NOMO-1 treated with dmso at 0.1 percent for 144 hours (cell line): Measurements from ENCODE around the gene COPA.

Source experiments
- DNase-seq: peaks from one replicate; lab custom pipeline; 2025; ENCODE audit not compliant: unreplicated experiment; lab: John Stamatoyannopoulos, UW

COPA gene

GRCh38 chr1:160271025-160271424, 72.0 kb downstream of the COPA start:
- no peak for DNase-seq

- DNase-seq = no peak
These were observed 75.6 kb downstream of the COPA start for GRCh38 chr1:160267284-160267991.

DNA sequence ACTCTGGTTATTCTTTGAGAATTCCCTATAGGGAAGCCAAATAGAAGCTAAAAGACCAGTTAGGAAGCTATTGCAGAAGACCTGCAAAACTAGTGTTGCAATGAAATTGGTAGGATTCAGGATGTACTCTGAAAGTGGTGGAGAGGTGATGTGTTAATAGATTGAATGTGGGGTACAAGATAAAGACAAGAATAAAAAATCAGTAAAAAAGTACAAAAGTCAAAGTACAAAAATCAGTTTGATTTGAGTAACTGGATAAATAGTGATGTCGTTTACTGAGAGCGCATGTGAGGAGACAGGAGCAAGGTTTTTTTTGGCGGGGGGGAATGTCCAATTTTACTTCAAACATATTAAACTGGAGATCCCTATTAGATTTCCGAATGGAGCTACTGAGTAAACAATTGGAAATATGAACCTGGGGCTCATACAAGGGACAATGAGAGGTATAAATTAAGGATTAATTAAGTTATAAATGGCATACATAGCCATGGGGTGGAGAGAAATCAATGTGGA, 78.2 kb downstream of the COPA start:
- no peak for DNase-seq

GRCh38 chr1:160261893-160262794, 80.9 kb downstream of the COPA start, which contains the start of gene DCAF8:
TSS of gene DCAF8 (minus strand) at chr1:160262549. CDS start at chr1:160244008, 18,541 bp downstream.
- peak; percentile 98 for DNase-seq

DNA sequence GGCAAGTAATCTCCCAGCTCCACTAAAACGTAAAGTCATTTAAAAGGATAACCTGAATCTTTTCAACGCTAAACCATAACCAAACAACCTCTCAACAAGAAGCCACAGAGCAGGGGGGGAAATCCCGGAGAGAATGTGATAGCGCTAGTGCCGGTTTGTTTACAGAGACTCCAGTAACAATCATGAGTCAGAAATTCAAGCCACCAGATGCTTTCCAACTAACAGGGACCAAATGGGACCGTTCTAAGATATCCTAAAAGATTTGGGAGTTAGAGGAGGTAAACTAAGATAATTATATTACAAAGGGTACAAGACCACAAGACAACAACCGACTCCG, 81.5 kb downstream of the COPA start:
- no peak for DNase-seq

DNA sequence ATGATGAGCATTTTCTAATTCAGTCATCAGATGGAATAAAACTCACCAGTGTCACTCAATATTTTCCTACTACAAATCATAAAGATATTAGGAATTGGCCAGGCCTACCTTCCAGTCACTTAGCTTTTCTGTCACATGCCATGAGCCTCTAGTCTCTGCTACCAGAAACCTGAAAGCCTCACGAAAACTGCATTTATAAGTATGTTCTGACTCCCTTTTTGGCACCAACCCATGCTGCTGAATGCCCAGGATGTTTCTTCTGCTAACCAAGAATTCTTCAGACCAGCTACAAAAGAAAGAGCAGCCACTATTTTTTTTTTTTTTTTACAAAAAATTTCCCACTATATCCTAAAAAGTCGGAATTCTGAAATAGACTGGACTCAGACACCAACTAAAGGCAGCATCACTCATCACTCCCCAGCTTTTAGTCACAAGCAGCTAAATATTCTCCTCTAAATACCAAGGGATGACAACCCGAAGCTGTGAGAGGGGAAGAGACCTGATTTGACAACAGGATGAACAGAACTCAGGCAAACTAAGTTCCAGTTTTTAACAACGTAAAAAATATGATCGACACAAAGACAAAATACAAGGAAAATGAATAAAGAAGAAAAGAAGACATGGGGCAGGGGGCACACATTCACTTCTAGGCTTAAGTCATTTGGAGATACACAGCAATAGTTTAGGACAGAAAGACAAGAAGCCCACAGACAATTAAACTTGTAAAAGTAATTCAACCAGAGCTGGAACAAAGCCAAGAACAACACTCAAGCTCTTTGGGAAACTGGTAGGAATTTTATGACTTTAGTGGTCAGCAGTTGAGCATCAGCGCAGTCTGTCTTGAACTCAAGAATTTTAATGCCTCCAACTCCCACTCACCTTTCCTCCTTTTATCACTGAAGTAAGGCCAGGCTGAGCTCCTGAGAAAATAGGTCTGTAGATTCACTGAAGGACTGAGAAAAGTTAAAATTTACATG, 82.4 kb downstream of the COPA start:
- no peak for DNase-seq

DNA sequence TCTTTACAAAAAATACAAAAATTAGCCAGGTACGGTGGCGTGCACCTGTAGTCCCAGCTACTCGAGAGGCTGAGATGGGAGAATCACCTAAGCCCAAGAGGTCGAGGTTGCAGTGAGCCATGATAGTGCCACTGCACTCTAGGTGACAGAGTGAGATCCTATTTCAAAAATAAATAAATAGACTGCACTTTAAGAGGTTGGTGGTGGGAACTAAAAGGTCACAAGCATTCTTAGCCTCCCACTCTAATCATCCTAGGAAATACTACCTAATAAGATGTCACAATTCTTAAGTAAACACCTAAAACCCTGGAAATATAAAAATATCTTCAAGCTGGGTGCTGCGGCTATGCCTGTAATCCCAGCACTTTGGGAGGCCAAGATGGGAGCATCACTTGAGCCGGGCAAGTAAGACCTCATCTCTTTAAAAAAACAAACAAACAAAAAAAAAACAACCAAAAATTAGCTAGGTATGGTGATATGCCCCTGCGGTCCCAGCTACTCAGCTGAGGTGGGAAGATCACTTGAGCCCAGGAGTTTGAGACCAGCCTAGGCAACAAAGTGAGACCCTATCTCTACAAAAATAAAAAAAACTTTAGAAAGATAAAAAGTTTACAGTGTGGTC, 84.8 kb downstream of the COPA start:
- no peak for DNase-seq

- no peak for DNase-seq
These were observed 85.5 kb downstream of the COPA start for GRCh38 chr1:160257411-160258015.

GRCh38 chr1:160256396-160257046, 86.5 kb downstream of the COPA start:
- no peak for DNase-seq

GRCh38 chr1:160255781-160256300, 87.2 kb downstream of the COPA start:
- no peak for DNase-seq

DNA sequence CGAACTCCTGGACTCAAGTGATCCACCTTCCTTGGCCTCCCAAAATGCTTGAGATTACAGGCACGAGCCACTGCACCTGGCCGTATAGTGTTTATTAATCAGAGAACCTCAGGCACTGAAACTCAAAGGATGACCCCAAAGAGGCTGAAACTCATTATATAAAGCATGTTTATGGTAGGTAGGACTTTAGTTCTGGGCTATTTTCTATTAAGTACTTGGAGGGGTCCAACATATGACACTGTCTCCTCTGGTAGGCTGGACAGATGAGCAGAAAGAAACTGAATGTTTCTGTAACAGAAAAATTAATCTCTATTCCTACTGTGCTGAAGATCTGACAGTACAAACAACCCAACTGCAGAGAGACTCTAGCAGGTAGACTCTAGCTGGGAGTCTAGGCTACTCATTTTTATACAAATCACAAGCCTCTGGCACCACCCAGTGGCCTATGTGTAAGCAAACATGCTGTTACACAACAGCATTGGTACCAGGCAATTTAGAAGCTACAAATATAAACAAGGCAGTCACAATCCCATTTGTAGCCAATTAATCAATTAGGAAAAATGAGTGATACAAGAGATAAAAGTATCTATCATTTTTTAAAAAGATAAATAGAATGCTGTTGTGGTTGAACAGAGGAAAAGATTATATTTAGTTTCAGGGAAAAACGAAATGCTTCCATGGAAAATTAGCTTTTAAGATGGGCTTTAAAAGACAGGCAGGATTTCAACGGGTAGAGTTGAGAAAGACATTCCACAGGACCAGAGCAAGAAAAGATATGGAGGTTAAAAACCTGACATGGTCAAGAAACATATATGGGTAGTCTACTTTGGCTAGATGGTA, 91.1 kb downstream of the COPA start:
- DNase-seq = no peak

GRCh38 chr1:160251011-160251410, 92.0 kb downstream of the COPA start:
- no peak for DNase-seq

DNA sequence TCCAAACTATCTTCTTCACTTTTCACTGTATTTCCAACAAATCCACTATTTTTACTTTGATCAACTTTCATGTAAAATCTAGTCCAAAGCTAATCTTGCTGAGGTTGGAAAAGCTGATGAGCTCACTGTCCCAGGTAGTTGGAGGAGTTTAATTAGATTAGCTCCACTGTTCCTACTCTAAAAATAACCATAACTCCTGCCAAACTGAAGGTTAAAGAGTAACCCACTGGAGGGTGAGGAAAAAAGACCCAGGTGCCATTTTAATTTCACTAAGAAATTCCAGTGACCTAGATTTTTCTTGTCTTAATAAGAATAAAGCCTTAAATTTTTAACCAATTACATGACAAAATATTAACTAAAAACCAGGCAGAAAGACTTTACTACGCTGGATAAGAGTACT, 96.0 kb downstream of the COPA start:
- DNase-seq = no peak

GRCh38 chr1:160245434-160245833, 97.6 kb downstream of the COPA start:
- no peak for DNase-seq

DNA sequence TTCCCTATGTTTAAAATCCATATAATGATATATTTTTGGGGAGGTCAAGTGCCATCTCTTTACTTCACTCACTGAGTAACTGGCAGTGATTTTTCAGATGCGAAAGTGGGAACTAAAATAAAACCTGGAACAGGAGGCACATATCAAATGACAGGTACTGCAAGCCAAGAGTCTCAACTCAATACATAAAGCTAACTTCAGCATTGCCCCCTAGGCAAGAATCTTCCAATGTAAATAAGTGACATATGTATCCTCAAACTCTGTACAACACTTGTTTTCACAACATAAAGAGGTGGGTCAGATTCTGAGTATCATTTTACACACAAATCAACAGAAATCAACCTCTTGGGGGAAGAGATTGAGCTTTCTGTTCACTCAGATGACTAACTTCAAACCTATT, 98.8 kb downstream of the COPA start:
- DNase-seq = no peak

GRCh38 chr1:160243767-160244166, 99.3 kb downstream of the COPA start:
- DNase-seq = no peak

- DNase-seq = no peak
These were observed 103.3 kb downstream of the COPA start for GRCh38 chr1:160239582-160240299.
